ENCODE results near the gene TMEM213. TPM values are rescaled to one million over a fixed set of nuclear protein-coding genes. Genes with fewer than 3 reads are reported as not detected.

TMEM213 gene
- polyA plus RNA-seq, 1 experiment = not detected

DNA sequence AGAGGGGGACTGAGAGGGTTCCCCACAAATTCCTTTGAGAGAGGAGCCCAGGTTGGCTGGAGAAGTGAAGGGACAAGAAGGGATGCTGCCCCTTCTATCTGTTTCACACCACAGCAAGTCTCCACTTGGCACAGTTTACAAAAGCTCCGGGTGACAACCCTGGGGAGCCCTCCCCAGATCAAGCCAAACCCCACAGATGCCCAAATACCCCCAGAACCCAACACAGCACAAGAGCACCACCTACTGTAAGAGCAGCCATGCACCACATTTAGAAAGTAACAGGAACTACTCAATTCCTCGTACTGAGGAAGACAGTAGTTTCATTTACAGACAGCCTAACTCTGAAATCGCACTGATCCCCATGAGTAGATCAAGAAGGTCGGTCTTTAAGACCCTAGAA is 68.0 kb downstream of the TMEM213 start:
- CTCF ChIA-PET = no interaction called here

DNA sequence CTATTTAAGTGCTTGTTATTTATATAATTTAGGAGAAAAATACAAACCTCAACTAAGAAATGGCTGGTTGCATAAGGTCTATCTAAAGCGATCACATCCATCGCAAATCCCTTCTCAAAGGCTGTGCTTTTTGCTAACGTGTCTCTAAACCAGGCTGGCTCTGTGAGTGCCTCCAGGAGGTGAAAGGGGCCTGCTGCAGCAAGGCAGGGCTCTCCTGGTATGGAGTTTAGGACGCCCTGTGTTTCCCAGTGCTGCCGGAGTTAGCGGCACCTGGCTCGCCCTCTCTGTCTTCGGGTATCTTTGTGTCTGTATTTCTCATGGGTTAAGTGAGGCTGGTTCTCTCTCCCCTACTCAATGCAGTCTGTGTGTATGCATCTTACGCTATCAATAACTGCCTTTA is 68.6 kb downstream of the TMEM213 start:
- no peak overlapping the region for H3K27ac ChIP-seq (ENCODE audit: low read depth, low read length)
- H3K27me3 ChIP-seq (ENCODE audit: control insufficient read depth, insufficient read depth, low read length) = no peaks in the 10 kb centered on the region
- DNase-seq (ENCODE audit: low read depth, low spot score) = no peak
- no peak for TF ChIP-seq CTCF (IDR thresholded peaks at IDR 0.05; ENCODE audit: low read depth, low read length)
- CTCF ChIA-PET = interaction anchor here (0.6 kb wide), 1 partner anchor 186 kb away, joined by 4 read pairs; no protein-coding TSS in a partner anchor
- no peaks in the 10 kb centered on the region for H3K9me3 ChIP-seq (ENCODE audit: control insufficient read depth, insufficient read depth, low read length)
- POLR2A ChIA-PET = no interaction called here
- H3K4me3 ChIP-seq (ENCODE audit: low read depth, low read length) = no peak overlapping the region

More for the DNA sequence above, 68.0 kb downstream of the TMEM213 start:
- H3K9me3 ChIP-seq (ENCODE audit: control insufficient read depth, insufficient read depth, low read length) = no peaks in the 10 kb centered on the region; the same call in 1 of the 2 replicates
- POLR2A ChIA-PET = no interaction called here
- no peak overlapping the region for H3K4me3 ChIP-seq (ENCODE audit: low read depth, low read length)
- H3K27me3 ChIP-seq (ENCODE audit: control insufficient read depth, insufficient read depth, low read length) = no peaks in the 10 kb centered on the region
- TF ChIP-seq CTCF (IDR thresholded peaks at IDR 0.05; ENCODE audit: low read depth, low read length) = no peak
- no peak overlapping the region for H3K27ac ChIP-seq (ENCODE audit: low read depth, low read length)
- DNase-seq (ENCODE audit: low read depth, low spot score) = no peak

DNA sequence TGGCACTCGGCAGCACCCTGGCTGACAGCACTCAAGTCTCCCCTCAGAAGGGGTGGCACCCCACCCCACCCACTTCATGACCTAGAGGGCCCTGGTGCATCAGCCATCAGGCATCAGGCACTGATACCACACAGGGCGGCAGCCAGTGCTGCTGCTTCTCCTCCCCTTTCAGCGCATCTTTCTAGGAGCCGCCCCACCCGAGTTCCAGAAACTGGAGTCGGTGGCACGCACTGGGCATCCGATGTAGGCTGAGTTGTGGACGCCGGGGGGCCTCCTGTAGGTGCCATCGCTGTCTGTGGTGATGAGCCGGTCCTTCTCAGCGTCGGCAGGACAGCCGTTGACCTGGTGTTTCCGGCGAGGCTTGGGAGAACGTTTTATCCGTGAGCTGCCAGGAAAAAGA is 70.0 kb downstream of the TMEM213 start:
- Histone ChIP-seq H3K27ac (ENCODE audit: low read depth, low read length) (no peak overlapping the region), H3K27me3 (ENCODE audit: control insufficient read depth, insufficient read depth, low read length) (no peaks in the 10 kb centered on the region), H3K9me3 (ENCODE audit: control insufficient read depth, insufficient read depth, low read length) (no peaks in the 10 kb centered on the region), H3K4me3 (ENCODE audit: low read depth, low read length) (no peak overlapping the region)
- ChIA-PET POLR2A (no interaction called here), CTCF (no interaction called here)
- TF ChIP-seq CTCF (IDR thresholded peaks at IDR 0.05; ENCODE audit: low read depth, low read length) = no peak
- no peak for DNase-seq (ENCODE audit: low read depth, low spot score)

GRCh38 chr7:138868711-138869110 is 70.9 kb downstream of the TMEM213 start:
- POLR2A ChIA-PET = no interaction called here
- Histone ChIP-seq H3K9me3 (ENCODE audit: control insufficient read depth, insufficient read depth, low read length) (no peaks in the 10 kb centered on the region), H3K27me3 (ENCODE audit: control insufficient read depth, insufficient read depth, low read length) (no peaks in the 10 kb centered on the region), H3K27ac (ENCODE audit: low read depth, low read length) (no peak overlapping the region), H3K4me3 (ENCODE audit: low read depth, low read length) (no peak overlapping the region)
- CTCF ChIA-PET = interaction anchor here (1.2 kb wide), 1 partner anchor 18 kb away, joined by 3 read pairs; no protein-coding TSS in a partner anchor
- DNase-seq (ENCODE audit: low read depth, low spot score) = no peak
- TF ChIP-seq CTCF (IDR thresholded peaks at IDR 0.05; ENCODE audit: low read depth, low read length) = no peak

GRCh38 chr7:138869353-138869752 is 71.6 kb downstream of the TMEM213 start:
- H3K27me3 ChIP-seq (ENCODE audit: control insufficient read depth, insufficient read depth, low read length) = no peaks in the 10 kb centered on the region
- no peak for DNase-seq (ENCODE audit: low read depth, low spot score)
- no peak overlapping the region for H3K4me3 ChIP-seq (ENCODE audit: low read depth, low read length)
- no peak overlapping the region for H3K27ac ChIP-seq (ENCODE audit: low read depth, low read length)
- no peaks in the 10 kb centered on the region for H3K9me3 ChIP-seq (ENCODE audit: control insufficient read depth, insufficient read depth, low read length)
- no peak for TF ChIP-seq CTCF (IDR thresholded peaks at IDR 0.05; ENCODE audit: low read depth, low read length)
- ChIA-PET POLR2A (no interaction called here), CTCF (interaction anchor here (1.2 kb wide), 1 partner anchor 17 kb away, joined by 3 read pairs; no protein-coding TSS in a partner anchor)
